BLaER1 (cell line): Measurements from ENCODE around the gene RAI14.

Experiments
- H3K27ac ChIP-seq: shearing (Covaris generic); formaldehyde crosslinking; 2 replicates; pipeline ENCODE4 v1.8.1; 2022
- H3K27me3 ChIP-seq: shearing (Covaris generic); formaldehyde crosslinking; 2 replicates; pipeline ENCODE4 v1.8.1; 2022
- H3K36me3 ChIP-seq: shearing (Covaris generic); formaldehyde crosslinking; 2 replicates; pipeline ENCODE4 v1.8.1; 2022
- H3K4me1 ChIP-seq: shearing (Covaris generic); formaldehyde crosslinking; 2 replicates; pipeline ENCODE4 v1.8.1; 2022
- H3K4me2 ChIP-seq: shearing (Covaris generic); formaldehyde crosslinking; 2 replicates; pipeline ENCODE4 v1.8.1; 2022
- H3K4me3 ChIP-seq: shearing (Covaris generic); formaldehyde crosslinking; 2 replicates; pipeline ENCODE4 v1.8.1; 2022
- H3K9ac ChIP-seq: shearing (Covaris generic); formaldehyde crosslinking; 2 replicates; pipeline ENCODE4 v1.8.1; 2022
- H3K9me3 ChIP-seq: shearing (Covaris generic); formaldehyde crosslinking; 2 replicates; pipeline ENCODE4 v1.8.1; 2022
- H4K20me1 ChIP-seq: shearing (Covaris generic); formaldehyde crosslinking; 2 replicates; pipeline ENCODE4 v1.8.1; 2022
- Cebpa-rat ChIP-seq: shearing (Covaris generic); IDR thresholded peaks from 2 replicates; pipeline ENCODE4 v1.8.1; 2022

Gene RAI14

GRCh38 chr5:34656001-34656699, at the start of gene RAI14:
RAI14 (plus strand) TSS chr5:34656328; CDS start chr5:34686920, 30,592 bp downstream.
- H3K9me3 ChIP-seq = no peaks in the 10 kb centered on the region
- H3K4me1 ChIP-seq = peaks cover 38% of the 10 kb centered on the region
- peak within 1 kb of the TSS; percentile 89 for H3K4me3 ChIP-seq
- H3K27ac ChIP-seq = peak within 1 kb of the TSS; percentile 92
- H3K36me3 ChIP-seq = no peaks in the 10 kb centered on the region
- H3K27me3 ChIP-seq = no peaks in the 10 kb centered on the region
- H4K20me1 ChIP-seq = no peaks in the 10 kb centered on the region
- H3K9ac ChIP-seq = peak within 1 kb of the TSS; percentile 89
- no peak for TF ChIP-seq Cebpa-rat
- H3K4me2 ChIP-seq = peak within 1 kb of the TSS; percentile 98

- Histone ChIP-seq H3K27ac (no peak overlapping the region), H3K9ac (no peak overlapping the region), H3K4me2 (no peak overlapping the region)
Measured at GRCh38 chr5:34608368-34608767, 47.8 kb upstream of the RAI14 start.

GRCh38 chr5:34608859-34609648, 47.1 kb upstream of the RAI14 start:
- H3K27me3 ChIP-seq = no peaks in the 10 kb centered on the region
- no peak overlapping the region for H3K9ac ChIP-seq
- no peak overlapping the region for H3K27ac ChIP-seq
- H3K4me1 ChIP-seq = peaks cover 7% of the 10 kb centered on the region
- no peaks in the 10 kb centered on the region for H3K36me3 ChIP-seq
- H3K9me3 ChIP-seq = no peaks in the 10 kb centered on the region
- no peak overlapping the region for H3K4me3 ChIP-seq
- no peaks in the 10 kb centered on the region for H4K20me1 ChIP-seq
- no peak for TF ChIP-seq Cebpa-rat
- no peak overlapping the region for H3K4me2 ChIP-seq

More at GRCh38 chr5:34608368-34608767, 47.8 kb upstream of the RAI14 start:
- Histone ChIP-seq H4K20me1 (no peaks in the 10 kb centered on the region), H3K27me3 (no peaks in the 10 kb centered on the region), H3K4me1 (peaks cover 11% of the 10 kb centered on the region), H3K4me3 (no peak overlapping the region), H3K9me3 (no peaks in the 10 kb centered on the region), H3K36me3 (no peaks in the 10 kb centered on the region)
- no peak for TF ChIP-seq Cebpa-rat

- Histone ChIP-seq H4K20me1 (no peaks in the 10 kb centered on the region), H3K9ac (no peak overlapping the region), H3K4me2 (no peak overlapping the region), H3K4me1 (no peaks in the 10 kb centered on the region), H3K4me3 (no peak overlapping the region), H3K9me3 (no peaks in the 10 kb centered on the region), H3K27me3 (no peaks in the 10 kb centered on the region), H3K27ac (no peak overlapping the region), H3K36me3 (no peaks in the 10 kb centered on the region)
- no peak for TF ChIP-seq Cebpa-rat
Measured at GRCh38 chr5:34609951-34610441, 46.1 kb upstream of the RAI14 start.

- Histone ChIP-seq H3K36me3 (no peaks in the 10 kb centered on the region), H3K9me3 (no peaks in the 10 kb centered on the region), H3K9ac (no peak overlapping the region), H3K4me3 (no peak overlapping the region), H4K20me1 (no peaks in the 10 kb centered on the region), H3K27me3 (no peaks in the 10 kb centered on the region), H3K4me2 (no peak overlapping the region), H3K4me1 (no peaks in the 10 kb centered on the region), H3K27ac (no peak overlapping the region)
- TF ChIP-seq Cebpa-rat = no peak
Measured at GRCh38 chr5:34610546-34610945, 45.6 kb upstream of the RAI14 start.

DNA sequence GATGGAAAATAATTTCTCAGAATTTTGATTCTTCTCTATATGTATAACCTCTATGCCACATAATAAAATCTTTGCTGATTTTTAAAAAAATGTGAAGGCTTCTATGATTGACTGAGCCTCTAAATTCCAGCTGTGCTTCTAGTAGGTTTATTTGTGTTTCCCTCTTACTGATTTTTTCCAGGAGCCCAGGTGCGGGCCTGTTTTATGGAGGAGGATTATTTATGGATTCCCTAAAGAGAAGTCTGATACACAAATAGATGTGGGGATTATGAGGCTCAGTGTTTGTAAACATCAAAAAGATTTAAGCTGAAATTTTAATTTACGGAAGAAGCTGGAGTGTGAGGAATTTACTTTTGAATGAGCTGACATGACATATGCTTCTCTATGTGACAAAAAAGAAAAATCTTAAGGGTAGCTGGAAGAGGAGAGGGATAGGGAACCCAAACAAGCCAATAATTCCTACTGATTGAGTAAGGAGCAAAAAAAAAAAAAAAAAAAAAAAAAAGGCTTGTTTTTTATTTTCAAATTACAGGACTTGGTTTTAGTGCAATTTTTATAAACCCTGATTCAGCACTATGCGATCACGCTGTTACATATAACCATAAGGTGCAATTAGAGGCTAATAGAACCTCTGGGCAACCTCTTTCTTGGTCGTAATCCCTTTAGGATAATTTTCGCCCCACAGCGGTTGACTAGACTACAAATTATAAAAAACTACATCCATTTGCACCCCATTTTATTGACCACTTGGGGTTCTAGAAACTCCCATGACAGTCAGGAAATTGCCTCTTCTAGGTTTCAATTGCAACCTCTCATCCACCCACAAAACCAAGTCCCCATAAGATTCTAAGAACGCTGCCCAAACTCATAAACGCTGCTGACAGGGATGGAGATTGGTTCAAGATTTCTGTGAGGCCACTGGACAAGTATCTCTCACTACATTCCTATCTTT, 44.4 kb upstream of the RAI14 start:
- Histone ChIP-seq H3K9me3 (no peaks in the 10 kb centered on the region), H3K9ac (no peak overlapping the region), H3K4me2 (no peak overlapping the region), H3K36me3 (no peaks in the 10 kb centered on the region), H4K20me1 (no peaks in the 10 kb centered on the region), H3K4me3 (no peak overlapping the region), H3K27ac (no peak overlapping the region), H3K27me3 (no peaks in the 10 kb centered on the region), H3K4me1 (no peaks in the 10 kb centered on the region)
- TF ChIP-seq Cebpa-rat = no peak

DNA sequence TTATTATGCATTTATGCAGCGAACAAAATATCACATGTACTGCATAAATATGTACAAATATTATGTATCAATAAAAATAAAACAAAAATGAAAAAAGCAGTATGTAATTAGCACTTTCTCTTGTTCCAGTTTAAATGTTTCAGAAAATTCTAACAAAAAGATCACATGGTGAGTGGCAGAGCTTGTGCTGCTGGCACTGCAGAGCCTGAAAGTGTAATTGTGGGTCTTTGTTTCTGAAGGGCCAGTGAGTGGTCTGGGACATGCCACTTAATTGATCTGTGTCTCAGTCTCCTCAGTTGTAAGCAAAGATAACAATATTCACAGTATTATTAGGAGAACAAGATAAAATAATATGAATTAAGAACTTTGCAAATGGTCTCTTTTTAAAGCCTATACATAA, 39.5 kb upstream of the RAI14 start:
- no peak overlapping the region for H3K4me3 ChIP-seq
- no peaks in the 10 kb centered on the region for H3K27me3 ChIP-seq
- H3K4me2 ChIP-seq = no peak overlapping the region
- no peaks in the 10 kb centered on the region for H3K36me3 ChIP-seq
- no peaks in the 10 kb centered on the region for H3K9me3 ChIP-seq
- H3K9ac ChIP-seq = no peak overlapping the region
- no peaks in the 10 kb centered on the region for H4K20me1 ChIP-seq
- H3K4me1 ChIP-seq = no peaks in the 10 kb centered on the region
- no peak for TF ChIP-seq Cebpa-rat
- H3K27ac ChIP-seq = no peak overlapping the region

DNA sequence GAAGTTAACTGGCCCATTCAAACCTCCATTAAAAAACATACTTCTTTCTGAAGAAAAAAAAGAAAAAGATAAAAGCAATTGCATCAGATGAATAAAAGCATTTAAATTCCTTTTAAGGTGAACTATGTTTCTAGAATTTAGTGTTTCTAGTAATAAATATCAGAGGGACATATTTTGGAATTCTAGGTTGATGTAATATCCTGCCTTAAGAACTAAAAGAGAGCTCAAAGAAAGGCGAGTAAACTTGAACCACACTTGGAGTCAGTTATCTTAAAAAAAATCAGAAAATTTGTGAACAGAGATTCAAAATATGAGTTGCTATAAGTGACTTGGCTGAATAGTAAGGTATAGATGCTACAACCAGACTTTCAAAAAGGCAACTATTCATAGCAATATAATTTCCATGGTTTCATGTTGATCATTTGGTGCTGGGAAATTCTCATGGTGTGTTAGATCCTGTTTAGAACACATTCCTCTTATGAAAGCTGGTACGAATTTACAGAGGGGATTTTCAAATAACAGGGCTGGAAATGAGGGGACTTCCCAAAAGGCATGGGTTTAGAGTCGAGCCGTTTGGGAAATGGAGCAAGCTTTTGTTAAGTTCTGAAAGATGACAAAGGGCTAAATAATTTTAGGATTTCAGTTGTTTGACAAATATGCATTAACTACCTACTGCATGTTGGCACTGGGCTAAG, 37.6 kb upstream of the RAI14 start:
- Histone ChIP-seq H3K9me3 (no peaks in the 10 kb centered on the region), H3K9ac (no peak overlapping the region), H4K20me1 (no peaks in the 10 kb centered on the region), H3K27me3 (no peaks in the 10 kb centered on the region), H3K27ac (no peak overlapping the region), H3K36me3 (no peaks in the 10 kb centered on the region), H3K4me1 (no peaks in the 10 kb centered on the region), H3K4me2 (no peak overlapping the region), H3K4me3 (no peak overlapping the region)
- TF ChIP-seq Cebpa-rat = no peak

GRCh38 chr5:34620185-34620584, 35.9 kb upstream of the RAI14 start:
- Histone ChIP-seq H3K4me2 (no peak overlapping the region), H3K27ac (no peak overlapping the region), H4K20me1 (no peaks in the 10 kb centered on the region), H3K4me1 (no peaks in the 10 kb centered on the region), H3K9ac (no peak overlapping the region), H3K4me3 (no peak overlapping the region), H3K27me3 (no peaks in the 10 kb centered on the region), H3K36me3 (no peaks in the 10 kb centered on the region), H3K9me3 (no peaks in the 10 kb centered on the region)
- no peak for TF ChIP-seq Cebpa-rat
